ENCODE data around the gene TLCD3B.

DNA sequence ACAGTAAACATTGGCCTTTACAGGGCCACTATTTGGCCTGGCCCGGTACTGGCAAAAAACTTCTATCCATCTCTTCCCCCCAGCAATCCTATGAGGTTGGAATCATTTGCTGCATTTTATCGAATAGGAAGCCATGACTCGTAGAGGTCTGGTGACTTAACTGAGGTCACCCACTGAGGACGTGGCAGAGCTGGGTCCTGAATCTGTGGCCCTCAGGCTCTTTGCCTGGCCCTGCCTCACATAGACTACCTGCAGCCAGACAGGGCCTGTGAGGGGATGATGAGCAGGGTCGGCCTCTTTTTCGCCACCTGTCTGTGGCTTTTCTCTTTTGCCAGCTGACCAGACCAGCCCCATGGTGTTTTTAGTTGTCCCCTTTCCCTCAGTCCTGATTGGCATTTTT is 46.6 kb upstream of the TLCD3B start:
- TF ChIP-seq POLR2AphosphoS5 (IDR thresholded peaks at IDR 0.05; ENCODE audit: borderline replicate concordance, low read depth, low read length) = no peak
- no peak for TF ChIP-seq EZH2 (IDR thresholded peaks at IDR 0.05)
- no peak for TF ChIP-seq FOXP2 (optimal IDR thresholded peaks at IDR 0.05; ENCODE audit: control extremely low read depth, extremely low read length, insufficient read depth)

Data from SK-N-MC (cell line).